ENCODE results near the gene AGBL4. TPM values are rescaled to one million over a fixed set of nuclear protein-coding genes. Genes with fewer than 3 reads are reported as not detected.
A peak's percentile ranks its signal among the peaks of the same experiment; 100 is the strongest.

The AGBL4 gene
- total RNA-seq, 5 donors from 2014 or later (not counting 1 experiment from before 2014, with no cell fraction given) = 0.58 TPM; not detected in 4

DNA sequence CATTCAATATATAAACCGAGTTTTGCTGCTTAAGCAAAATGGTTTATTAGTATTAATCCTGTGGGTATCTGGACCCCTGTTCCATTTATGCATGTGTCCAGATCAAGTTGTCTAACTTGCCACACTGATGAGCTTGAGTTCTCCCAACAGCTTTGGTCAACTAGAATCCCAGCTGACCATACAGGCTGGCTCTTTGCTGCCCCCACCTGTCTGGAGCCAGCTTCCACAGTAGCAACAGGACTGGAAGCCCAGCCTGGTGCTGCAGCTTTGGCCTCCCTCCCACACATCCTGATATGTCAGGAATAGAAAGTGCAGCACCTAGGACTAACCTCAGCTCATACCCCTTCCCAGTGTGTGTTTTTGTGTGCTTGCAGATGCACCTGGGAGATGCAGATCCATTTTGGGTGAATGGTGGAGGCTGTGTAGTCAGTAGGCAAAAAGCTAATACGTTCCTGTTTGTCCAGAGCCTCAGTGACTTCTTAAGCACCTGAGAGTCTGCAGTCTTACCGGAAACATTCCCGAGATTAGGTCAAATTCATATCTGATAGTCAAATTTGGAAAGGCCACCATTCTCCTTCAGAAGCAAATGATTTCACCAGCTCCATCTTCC, 1206.1 kb downstream of the AGBL4 start:
- Mint-ChIP-seq H3K27ac (no peak overlapping the region), H3K4me1 (no peaks in the 10 kb centered on the region), H3K27me3 (peaks cover 4 to 14% of the 10 kb centered on the region in 2 donors), H3K9me3 (no peaks in the 10 kb centered on the region), H3K36me3 (no peaks in the 10 kb centered on the region), H3K4me3 (no peak overlapping the region)
- 82% methylated on average over 3 of the region's 4 CpGs for WGBS (ENCODE audit: insufficient coverage)
- CTCF ChIA-PET = interaction anchor here (1.1 to 1.6 kb wide), 2 partner anchors 140 to 141 kb away, joined by 3 to 11 read pairs; no protein-coding TSS in a partner anchor
- H3K4me3 ChIP-seq (ENCODE audit: control insufficient read depth in 1 of 2, extremely low read depth in 1 of 2, low read length in 1 of 2) = no peak overlapping the region
- ATAC-seq (replicated peaks in 1 of 4) (no peak), DNase-seq (peak in 3 of 35 experiments; percentile 1 to 6 (median 3))
- H3K9me3 ChIP-seq = no peaks in the 10 kb centered on the region
- no peak overlapping the region for H3K27ac ChIP-seq (ENCODE audit: low read length)
- POLR2A ChIA-PET = no interaction called here
- no peaks in the 10 kb centered on the region for H3K27me3 ChIP-seq (replicated peaks in 1 of 2; ENCODE audit: control insufficient read depth in 2 of 2, extremely low read depth in 1 of 2, insufficient read depth in 2 of 2, low read length in 1 of 2)
- H3K36me3 ChIP-seq (ENCODE audit: control insufficient read depth in 2 of 2, extremely low read depth in 1 of 2, insufficient read depth in 1 of 2, low read length in 1 of 2) = no peaks in the 10 kb centered on the region
- H3K4me1 ChIP-seq (ENCODE audit: control insufficient read depth in 1 of 2, extremely low read depth in 1 of 2, insufficient read depth in 2 of 2, low read length in 2 of 2) = no peaks in the 10 kb centered on the region

DNA sequence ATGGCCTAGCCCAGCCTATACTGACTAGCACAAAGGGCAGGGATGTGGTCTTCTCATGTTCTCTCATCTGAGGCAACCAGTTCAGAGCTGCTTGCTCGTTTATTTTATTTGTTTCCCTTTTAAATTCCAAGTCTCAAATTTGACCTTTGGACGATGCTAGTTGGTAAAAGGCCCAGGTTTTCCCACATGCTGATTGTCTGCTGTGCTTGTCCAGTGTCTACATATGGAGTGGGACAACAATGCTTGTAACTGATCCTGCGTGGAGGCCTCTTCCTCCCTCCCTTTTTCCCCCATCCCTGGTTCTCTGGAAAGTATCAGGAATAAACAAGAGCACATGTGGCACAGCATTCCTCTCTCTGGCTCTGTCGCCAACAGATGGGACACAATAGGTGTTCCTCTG, 1213.0 kb downstream of the AGBL4 start:
- Histone ChIP-seq H3K4me3 (ENCODE audit: control insufficient read depth in 1 of 2, extremely low read depth in 1 of 2, low read length in 1 of 2) (no peak overlapping the region), H3K4me1 (ENCODE audit: control insufficient read depth in 1 of 2, extremely low read depth in 1 of 2, insufficient read depth in 2 of 2, low read length in 2 of 2) (no peaks in the 10 kb centered on the region), H3K9me3 (no peaks in the 10 kb centered on the region), H3K27ac (ENCODE audit: low read length) (no peak overlapping the region), H3K36me3 (ENCODE audit: control insufficient read depth in 2 of 2, extremely low read depth in 1 of 2, insufficient read depth in 1 of 2, low read length in 1 of 2) (no peaks in the 10 kb centered on the region), H3K27me3 (replicated peaks in 1 of 2; ENCODE audit: control insufficient read depth in 2 of 2, extremely low read depth in 1 of 2, insufficient read depth in 2 of 2, low read length in 1 of 2) (no peaks in the 10 kb centered on the region)
- WGBS (ENCODE audit: insufficient coverage) = 60% methylated on average over 2 of the region's 4 CpGs
- POLR2A ChIA-PET = no interaction called here
- CTCF ChIA-PET = no interaction called here
- Mint-ChIP-seq H3K4me3 (no peak overlapping the region), H3K27me3 (peaks cover 0 to 16% of the 10 kb centered on the region in 2 donors), H3K4me1 (no peaks in the 10 kb centered on the region), H3K27ac (no peak overlapping the region), H3K9me3 (no peaks in the 10 kb centered on the region), H3K36me3 (no peaks in the 10 kb centered on the region)
- DNase-seq (no peak), ATAC-seq (replicated peaks in 1 of 4) (no peak)

DNA sequence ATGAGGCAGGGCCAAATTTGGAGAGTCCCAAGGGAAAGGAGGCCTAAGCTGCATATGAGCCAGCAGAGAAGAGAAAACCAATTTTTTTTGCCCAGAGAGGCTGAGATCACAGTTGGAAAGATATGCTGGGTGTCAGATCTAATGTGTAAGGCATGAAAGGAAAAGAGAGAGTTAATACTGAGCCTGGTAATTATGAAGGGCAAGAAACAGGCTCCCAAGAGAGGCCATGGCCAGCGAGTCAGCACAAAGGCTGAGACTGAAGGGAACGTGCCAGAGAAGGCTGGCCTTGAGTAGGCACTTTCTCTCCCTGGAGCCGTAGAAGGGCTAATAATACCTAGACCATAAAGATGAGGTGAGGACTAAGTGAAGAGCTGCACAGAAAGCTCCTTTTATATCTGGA, 1215.3 kb downstream of the AGBL4 start:
- no peaks in the 10 kb centered on the region for H3K4me1 ChIP-seq (ENCODE audit: control insufficient read depth in 1 of 2, extremely low read depth in 1 of 2, insufficient read depth in 2 of 2, low read length in 2 of 2)
- H3K27ac Mint-ChIP-seq = no peak overlapping the region
- H3K4me3 ChIP-seq (ENCODE audit: control insufficient read depth in 1 of 2, extremely low read depth in 1 of 2, low read length in 1 of 2) = no peak overlapping the region
- no peaks in the 10 kb centered on the region for H3K9me3 Mint-ChIP-seq
- H3K36me3 Mint-ChIP-seq = no peaks in the 10 kb centered on the region
- ChIA-PET POLR2A (no interaction called here), CTCF (no interaction called here)
- no peak overlapping the region for H3K4me3 Mint-ChIP-seq
- ATAC-seq (replicated peaks in 1 of 4) (no peak), DNase-seq (no peak)
- H3K27ac ChIP-seq (ENCODE audit: low read length) = no peak overlapping the region
- H3K9me3 ChIP-seq = no peaks in the 10 kb centered on the region
- H3K27me3 ChIP-seq (replicated peaks in 1 of 2; ENCODE audit: control insufficient read depth in 2 of 2, extremely low read depth in 1 of 2, insufficient read depth in 2 of 2, low read length in 1 of 2) = no peaks in the 10 kb centered on the region
- WGBS (ENCODE audit: insufficient coverage) = 64% methylated on average over 3 of the region's 3 CpGs
- H3K4me1 Mint-ChIP-seq = no peaks in the 10 kb centered on the region
- H3K36me3 ChIP-seq (ENCODE audit: control insufficient read depth in 2 of 2, extremely low read depth in 1 of 2, insufficient read depth in 1 of 2, low read length in 1 of 2) = no peaks in the 10 kb centered on the region
- H3K27me3 Mint-ChIP-seq = peaks cover 3 to 12% of the 10 kb centered on the region in 2 donors

DNA sequence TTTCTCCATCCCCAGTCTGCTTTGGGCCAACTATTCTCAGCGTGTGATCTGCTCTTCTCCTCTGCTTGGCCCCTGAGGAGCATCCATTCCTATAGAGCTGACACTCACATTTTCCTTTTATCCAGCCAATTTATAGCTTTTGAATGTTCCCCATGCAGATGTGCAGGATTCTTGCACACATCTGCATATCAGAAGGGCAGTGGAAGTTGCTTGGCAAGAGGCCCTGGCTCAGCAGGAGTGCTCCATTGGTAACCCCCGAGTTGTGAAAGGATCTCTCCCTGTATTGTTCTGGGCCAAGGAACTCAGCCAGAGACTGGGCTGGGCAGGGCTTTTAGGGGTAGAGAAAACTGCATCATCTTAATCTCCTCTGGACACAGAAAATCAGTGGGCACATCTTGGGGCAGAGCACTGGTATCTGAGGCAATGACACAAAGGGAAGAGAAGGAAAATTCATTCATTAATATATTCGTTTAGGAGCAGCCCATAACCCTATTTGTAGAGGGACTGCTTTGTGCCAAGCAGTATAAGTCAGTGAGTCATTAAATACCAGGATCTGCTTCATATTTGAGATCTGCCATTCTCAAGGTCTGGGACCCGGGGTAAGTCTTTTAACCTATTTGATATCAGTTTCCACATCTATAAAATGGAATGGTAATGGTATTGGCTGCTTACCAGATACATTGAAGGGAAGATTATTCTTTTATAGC, 1216.0 kb downstream of the AGBL4 start:
- H3K27ac Mint-ChIP-seq = no peak overlapping the region
- ATAC-seq (replicated peaks in 1 of 4) (no peak), DNase-seq (no peak)
- no peaks in the 10 kb centered on the region for H3K4me1 ChIP-seq (ENCODE audit: control insufficient read depth in 1 of 2, extremely low read depth in 1 of 2, insufficient read depth in 2 of 2, low read length in 2 of 2)
- no peak overlapping the region for H3K27ac ChIP-seq (ENCODE audit: low read length)
- H3K27me3 ChIP-seq (replicated peaks in 1 of 2; ENCODE audit: control insufficient read depth in 2 of 2, extremely low read depth in 1 of 2, insufficient read depth in 2 of 2, low read length in 1 of 2) = no peaks in the 10 kb centered on the region
- H3K9me3 ChIP-seq = no peaks in the 10 kb centered on the region
- H3K4me3 Mint-ChIP-seq = no peak overlapping the region
- no peaks in the 10 kb centered on the region for H3K4me1 Mint-ChIP-seq
- POLR2A ChIA-PET = no interaction called here
- no peaks in the 10 kb centered on the region for H3K9me3 Mint-ChIP-seq
- no peak overlapping the region for H3K4me3 ChIP-seq (ENCODE audit: control insufficient read depth in 1 of 2, extremely low read depth in 1 of 2, low read length in 1 of 2)
- CTCF ChIA-PET = no interaction called here
- no CpG with 5 or more reads among the region's 4 CpGs for WGBS (ENCODE audit: insufficient coverage)
- H3K36me3 ChIP-seq (ENCODE audit: control insufficient read depth in 2 of 2, extremely low read depth in 1 of 2, insufficient read depth in 1 of 2, low read length in 1 of 2) = no peaks in the 10 kb centered on the region
- no peaks in the 10 kb centered on the region for H3K36me3 Mint-ChIP-seq
- peaks cover 5 to 9% of the 10 kb centered on the region in 2 donors for H3K27me3 Mint-ChIP-seq

DNA sequence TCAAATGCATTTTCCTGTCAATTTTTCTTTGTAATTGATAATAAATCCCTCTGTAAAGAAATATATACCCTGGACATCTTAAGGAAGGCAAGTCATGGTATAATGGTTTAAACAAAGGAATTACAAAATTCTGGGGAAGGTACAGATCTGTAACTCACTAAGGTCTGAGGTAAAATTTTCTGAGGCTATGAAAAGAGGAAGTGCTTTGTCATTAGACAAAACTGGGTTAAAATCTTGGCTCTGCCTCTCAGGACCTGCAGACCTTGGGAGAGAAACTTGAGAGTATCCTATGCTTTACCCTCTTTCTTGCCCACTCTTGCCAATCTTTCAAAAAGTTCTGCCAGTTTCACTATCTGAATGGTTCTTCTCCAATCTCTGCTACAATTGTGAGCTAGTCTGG, 1220.3 kb downstream of the AGBL4 start:
- Histone ChIP-seq H3K9me3 (no peaks in the 10 kb centered on the region), H3K4me3 (ENCODE audit: control insufficient read depth in 1 of 2, extremely low read depth in 1 of 2, low read length in 1 of 2) (no peak overlapping the region), H3K27ac (ENCODE audit: low read length) (no peak overlapping the region), H3K4me1 (ENCODE audit: control insufficient read depth in 1 of 2, extremely low read depth in 1 of 2, insufficient read depth in 2 of 2, low read length in 2 of 2) (no peaks in the 10 kb centered on the region), H3K27me3 (replicated peaks in 1 of 2; ENCODE audit: control insufficient read depth in 2 of 2, extremely low read depth in 1 of 2, insufficient read depth in 2 of 2, low read length in 1 of 2) (no peaks in the 10 kb centered on the region), H3K36me3 (ENCODE audit: control insufficient read depth in 2 of 2, extremely low read depth in 1 of 2, insufficient read depth in 1 of 2, low read length in 1 of 2) (no peaks in the 10 kb centered on the region)
- Mint-ChIP-seq H3K4me3 (no peak overlapping the region), H3K27ac (no peak overlapping the region), H3K36me3 (no peaks in the 10 kb centered on the region), H3K9me3 (no peaks in the 10 kb centered on the region), H3K4me1 (no peaks in the 10 kb centered on the region), H3K27me3 (peaks cover 15 to 25% of the 10 kb centered on the region in 2 donors)
- ChIA-PET POLR2A (no interaction called here), CTCF (no interaction called here)
- ATAC-seq (replicated peaks in 1 of 4) (no peak), DNase-seq (no peak)

DNA sequence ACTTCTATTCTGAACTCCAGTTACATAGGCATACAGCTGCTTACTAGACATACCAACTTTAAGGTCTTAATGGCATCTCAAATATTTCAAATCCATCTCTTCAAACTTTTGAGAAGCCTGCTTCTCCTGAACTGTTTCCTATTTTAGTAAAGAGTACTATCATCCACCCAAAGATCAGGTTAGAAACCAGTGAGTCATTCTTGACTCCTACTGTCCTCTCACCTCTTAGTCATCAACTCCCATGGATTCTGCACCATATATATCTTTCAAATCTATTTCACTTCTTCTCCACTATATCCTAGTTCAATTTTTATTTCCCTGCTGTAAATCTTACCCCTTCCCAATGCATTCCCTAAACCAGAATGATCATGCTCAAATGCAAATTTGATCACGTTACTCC, 1228.9 kb downstream of the AGBL4 start:
- no peak overlapping the region for H3K4me3 ChIP-seq (ENCODE audit: control insufficient read depth in 1 of 2, extremely low read depth in 1 of 2, low read length in 1 of 2)
- no peak for DNase-seq
- H3K4me1 Mint-ChIP-seq = peaks cover 0 to 3% (median 0%) of the 10 kb centered on the region in 3 donors
- POLR2A ChIA-PET = no interaction called here
- CTCF ChIA-PET = no interaction called here
- H3K27ac Mint-ChIP-seq = no peak overlapping the region
- no peaks in the 10 kb centered on the region for H3K36me3 ChIP-seq (ENCODE audit: control insufficient read depth in 2 of 2, extremely low read depth in 1 of 2, insufficient read depth in 1 of 2, low read length in 1 of 2)
- H3K4me1 ChIP-seq (ENCODE audit: control insufficient read depth in 1 of 2, extremely low read depth in 1 of 2, insufficient read depth in 2 of 2, low read length in 2 of 2) = no peaks in the 10 kb centered on the region
- H3K4me3 Mint-ChIP-seq = no peak overlapping the region
- 0% methylated on average over 1 of the region's 1 CpG for WGBS (ENCODE audit: insufficient coverage)
- peaks cover 2 to 15% of the 10 kb centered on the region in 2 donors for H3K27me3 Mint-ChIP-seq
- no peak for ATAC-seq (replicated peaks in 1 of 4)
- H3K27me3 ChIP-seq (replicated peaks in 1 of 2; ENCODE audit: control insufficient read depth in 2 of 2, extremely low read depth in 1 of 2, insufficient read depth in 2 of 2, low read length in 1 of 2) = no peaks in the 10 kb centered on the region
- no peaks in the 10 kb centered on the region for H3K9me3 ChIP-seq
- H3K27ac ChIP-seq (ENCODE audit: low read length) = no peak overlapping the region
- no peaks in the 10 kb centered on the region for H3K36me3 Mint-ChIP-seq
- peaks cover 0 to 6% (median 0%) of the 10 kb centered on the region in 3 donors for H3K9me3 Mint-ChIP-seq
